ENCODE measurements around the gene MYEOV.

GRCh38 chr11:69286374-69287371 lies 7.3 kb upstream of the MYEOV start:
- TF ChIP-seq CTCF (IDR thresholded peaks at IDR 0.05; ENCODE audit: low read length) (no peak), EZH2phosphoT487 (IDR thresholded peaks at IDR 0.05; ENCODE audit: low read length) (no peak), EZH2 (optimal IDR thresholded peaks at IDR 0.05; ENCODE audit: low read depth, low read length) (no peak)
